Panc1 (cell line): ENCODE data around the gene ACSS1. TPM values are rescaled to one million over a fixed set of nuclear protein-coding genes. Genes with fewer than 3 reads are reported as not detected.
A peak's percentile ranks its signal among the peaks of the same experiment; 100 is the strongest.

Experiments
- ATAC-seq: fragments of 200-7000 bp; cut with Tn5 transposase; 2 replicates; pipeline ENCODE4 v1.9.1; 2020; ENCODE audit warnings: mild to moderate bottlenecking, moderate library complexity
- BruUV-seq: library from RNA; stranded (reverse); fragments of 400-500 nt; replicated peaks from 2 replicates; lab custom pipeline; 2021; lab: Mats Ljungman, UMichigan
- CTCF ChIA-PET: fragments of 300-600 bp; sonication (Branson Sonifier 250); formaldehyde crosslinking; loops from one replicate; lab custom pipeline; 2022; ENCODE audit warnings: antibody characterized with exemption; lab: Charles Lee
- POLR2A ChIA-PET: fragments of 300-600 bp; sonication (Branson Sonifier 250); formaldehyde crosslinking; loops from one replicate; lab custom pipeline; 2022; ENCODE audit warnings: antibody characterized with exemption; lab: Charles Lee
- DNase-seq: peaks from one replicate; pipeline ENCODE4 v3.0.0-alpha.2; 2010; ENCODE audit warnings: low read depth, low spot score
- H3K27ac ChIP-seq: 2 replicates; pipeline ENCODE4 v1.5.1; 2011; ENCODE audit warnings: mild to moderate bottlenecking, low read length, inconsistent platforms
- H3K27me3 ChIP-seq: fragments of 200-500 bp; sonication (Bioruptor generic); 2 replicates; pipeline ENCODE4 v1.6.0; 2014; ENCODE audit warnings: low read length, inconsistent platforms; ENCODE audit not compliant: control insufficient read depth, insufficient read depth
- H3K36me3 ChIP-seq: fragments of 200-500 bp; sonication (Bioruptor generic); 2 replicates; pipeline ENCODE4 v1.5.1; 2014; ENCODE audit warnings: inconsistent platforms, mild to moderate bottlenecking, low read length, moderate library complexity; ENCODE audit not compliant: control insufficient read depth, insufficient read depth
- H3K4me1 ChIP-seq: 2 replicates; pipeline ENCODE4 v1.5.1; 2011; ENCODE audit warnings: inconsistent platforms, mild to moderate bottlenecking, low read length, moderate library complexity; ENCODE audit not compliant: control insufficient read depth, insufficient read depth
- H3K4me3 ChIP-seq, 2 experiments: 2 replicates each; pipeline ENCODE4 v1.5.1; 2011 to 2012; ENCODE audit warnings: low read depth in 2 of 2, low read length in 2 of 2, mild to moderate bottlenecking in 2 of 2, inconsistent platforms in 1 of 2, moderate library complexity in 1 of 2
- H3K9me3 ChIP-seq: fragments of 200-500 bp; sonication (Bioruptor generic); 2 replicates; pipeline ENCODE4 v1.5.1; 2014; ENCODE audit warnings: low read depth, mild to moderate bottlenecking, inconsistent platforms, low read length, moderate library complexity; ENCODE audit not compliant: control insufficient read depth, insufficient read depth
- CTCF ChIP-seq: fragments of 450-650 bp; IDR thresholded peaks from 2 replicates; pipeline ENCODE4 v1.5.1; 2017; ENCODE audit warnings: mild to moderate bottlenecking
- POLR2AphosphoS5 ChIP-seq: IDR thresholded peaks from 2 replicates; pipeline ENCODE4 v1.6.1; 2012; ENCODE audit warnings: mild to moderate bottlenecking, low read depth, low read length, moderate library complexity
- SIN3A ChIP-seq: IDR thresholded peaks from 2 replicates; pipeline ENCODE4 v1.6.1; 2012; ENCODE audit warnings: low read depth, mild to moderate bottlenecking, low read length, moderate library complexity, borderline replicate concordance; ENCODE audit not compliant: insufficient read depth
- TCF7L2 ChIP-seq: IDR thresholded peaks from 2 replicates; pipeline ENCODE4 v1.6.1; 2011; ENCODE audit warnings: mild to moderate bottlenecking, low read depth, low read length, inconsistent platforms
- in situ Hi-C: cut with HindIII; loops from 2 replicates; pipeline ENCODE4 v1.10.0; 2016; ENCODE audit warnings: low sequenced_read_pairs, low pct_unique_long_range_greater_than_20kb
- intact Hi-C: fragments of 100-400 bp; cut with micrococcal nuclease; formaldehyde crosslinking; loops from one replicate; pipeline ENCODE4 v1.10.0; 2022; ENCODE audit not compliant: unreplicated experiment
- total RNA-seq: library from RNA; stranded (reverse); gene quantifications from one replicate; pipeline ENCODE4 v1.2.1, GENCODE V29; 2021; ENCODE audit not compliant: unreplicated experiment
- TF ChIP-seq, protein P1 (sequence below), 2 experiments: IDR thresholded peaks; 2 replicates each; pipeline ENCODE4 v1.6.1; 2011 to 2012; ENCODE audit warnings: low read depth in 2 of 2, control low read depth in 1 of 2, low read length in 1 of 2, mild to moderate bottlenecking in 1 of 2, moderate library complexity in 1 of 2; ENCODE audit not compliant: insufficient read depth in 1 of 2

Gene ACSS1
- total RNA-seq, 1 experiment from 2014 or later: 32.2 TPM

GRCh38 chr20:25016471-25016870, 41.5 kb downstream of the ACSS1 start:
- BruUV-seq: TSS peak; percentile 65
- H3K4me1 ChIP-seq: no peaks in the 10 kb centered on the region; the same call in 1 of the 2 replicates
- no peaks in the 10 kb centered on the region for H3K36me3 ChIP-seq
- no peak for DNase-seq
- TF ChIP-seq CTCF (no peak), POLR2AphosphoS5 (no peak), TCF7L2 (no peak), SIN3A (no peak)
- TF ChIP-seq, protein P1, sequence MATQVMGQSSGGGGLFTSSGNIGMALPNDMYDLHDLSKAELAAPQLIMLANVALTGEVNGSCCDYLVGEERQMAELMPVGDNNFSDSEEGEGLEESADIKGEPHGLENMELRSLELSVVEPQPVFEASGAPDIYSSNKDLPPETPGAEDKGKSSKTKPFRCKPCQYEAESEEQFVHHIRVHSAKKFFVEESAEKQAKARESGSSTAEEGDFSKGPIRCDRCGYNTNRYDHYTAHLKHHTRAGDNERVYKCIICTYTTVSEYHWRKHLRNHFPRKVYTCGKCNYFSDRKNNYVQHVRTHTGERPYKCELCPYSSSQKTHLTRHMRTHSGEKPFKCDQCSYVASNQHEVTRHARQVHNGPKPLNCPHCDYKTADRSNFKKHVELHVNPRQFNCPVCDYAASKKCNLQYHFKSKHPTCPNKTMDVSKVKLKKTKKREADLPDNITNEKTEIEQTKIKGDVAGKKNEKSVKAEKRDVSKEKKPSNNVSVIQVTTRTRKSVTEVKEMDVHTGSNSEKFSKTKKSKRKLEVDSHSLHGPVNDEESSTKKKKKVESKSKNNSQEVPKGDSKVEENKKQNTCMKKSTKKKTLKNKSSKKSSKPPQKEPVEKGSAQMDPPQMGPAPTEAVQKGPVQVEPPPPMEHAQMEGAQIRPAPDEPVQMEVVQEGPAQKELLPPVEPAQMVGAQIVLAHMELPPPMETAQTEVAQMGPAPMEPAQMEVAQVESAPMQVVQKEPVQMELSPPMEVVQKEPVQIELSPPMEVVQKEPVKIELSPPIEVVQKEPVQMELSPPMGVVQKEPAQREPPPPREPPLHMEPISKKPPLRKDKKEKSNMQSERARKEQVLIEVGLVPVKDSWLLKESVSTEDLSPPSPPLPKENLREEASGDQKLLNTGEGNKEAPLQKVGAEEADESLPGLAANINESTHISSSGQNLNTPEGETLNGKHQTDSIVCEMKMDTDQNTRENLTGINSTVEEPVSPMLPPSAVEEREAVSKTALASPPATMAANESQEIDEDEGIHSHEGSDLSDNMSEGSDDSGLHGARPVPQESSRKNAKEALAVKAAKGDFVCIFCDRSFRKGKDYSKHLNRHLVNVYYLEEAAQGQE (IDR thresholded peaks at IDR 0.05; ENCODE audit: insufficient read depth in 1 of 2, low read depth in 2 of 2, low read length in 1 of 2): no peak
- ChIA-PET POLR2A (no interaction called here), CTCF (no interaction called here)
- H3K4me3 ChIP-seq: no peak overlapping the region
- intact Hi-C loops (no loop called here), in situ Hi-C loops (no loop called here)
- H3K27ac ChIP-seq: no peak overlapping the region
- H3K27me3 ChIP-seq: no peaks in the 10 kb centered on the region
- ATAC-seq: no peak
- H3K9me3 ChIP-seq: no peaks in the 10 kb centered on the region

GRCh38 chr20:25015986-25016385, 42.0 kb downstream of the ACSS1 start:
- no peak for ATAC-seq
- intact Hi-C loops: no loop called here

More at GRCh38 chr20:25015986-25016385, 42.0 kb downstream of the ACSS1 start:
- DNase-seq: no peak
- no peaks in the 10 kb centered on the region for H3K36me3 ChIP-seq
- TF ChIP-seq TCF7L2 (no peak), SIN3A (no peak), CTCF (no peak), POLR2AphosphoS5 (no peak)
- TF ChIP-seq, protein P1 (IDR thresholded peaks at IDR 0.05; ENCODE audit: insufficient read depth in 1 of 2, low read depth in 2 of 2, low read length in 1 of 2): no peak
- H3K9me3 ChIP-seq: no peaks in the 10 kb centered on the region
- ChIA-PET CTCF (no interaction called here), POLR2A (no interaction called here)
- no peaks in the 10 kb centered on the region for H3K27me3 ChIP-seq
- no TSS peak for BruUV-seq
- in situ Hi-C loops: no loop called here
- H3K4me3 ChIP-seq: no peak overlapping the region
- H3K27ac ChIP-seq: no peak overlapping the region
- no peaks in the 10 kb centered on the region; the same call in 1 of the 2 replicates for H3K4me1 ChIP-seq
